GM12878 (cell line): ENCODE measurements around the gene TLX1. TPM values are rescaled to one million over a fixed set of nuclear protein-coding genes. Genes with fewer than 3 reads are reported as not detected.

ENCODE experiments used
- ATAC-seq: fragments of 200-7000 bp; cut with Tn5 transposase; 3 replicates; pipeline ENCODE4 v1.9.1; 2020; ENCODE audit warnings: mild to moderate bottlenecking, moderate library complexity
- BruUV-seq: library from RNA; stranded (reverse); fragments of 400-500 nt; replicated peaks from 2 replicates; lab custom pipeline; 2021; lab: Mats Ljungman, UMichigan
- CTCF ChIA-PET: fragments of 300-600 bp; sonication (Branson Sonifier 250); formaldehyde crosslinking; extraction: SDS; loops from one replicate; lab custom pipeline; 2021; ENCODE audit warnings: inconsistent platforms; lab: Yijun Ruan, JAX
- POLR2A ChIA-PET: fragments of 350-600 bp; formaldehyde crosslinking; extraction: SDS; loops from one replicate; lab custom pipeline; 2021; ENCODE audit warnings: inconsistent platforms; lab: Charles Lee
- RAD21 ChIA-PET: fragments of 300-600 bp; sonication (Branson Sonifier 250); formaldehyde crosslinking; loops from one replicate; lab custom pipeline; 2023; ENCODE audit warnings: antibody characterized with exemption; ENCODE audit not compliant: unreplicated experiment; lab: Charles Lee
- SMC1A ChIA-PET: fragments of 300-600 bp; sonication (Branson Sonifier 250); formaldehyde crosslinking; loops from one replicate; lab custom pipeline; 2023; ENCODE audit not compliant: unreplicated experiment, uncharacterized antibody; lab: Charles Lee
- DNase-seq: peaks from one replicate; pipeline ENCODE4 v3.0.0-alpha.2; 2011; ENCODE audit warnings: low read depth, low spot score
- FAIRE-seq: peaks from 3 replicates; lab custom pipeline; 2011; peaks lifted over from hg19 to GRCh38; lab: Jason Lieb, UNC
- H2AFZ ChIP-seq: 2 replicates; pipeline ENCODE4 v1.6.0; 2011; ENCODE audit warnings: low read depth, low read length, control low read depth; ENCODE audit not compliant: control insufficient read depth
- H3K27ac ChIP-seq: 2 replicates; pipeline ENCODE4 v1.5.1; 2011; ENCODE audit warnings: control low read depth; ENCODE audit not compliant: control insufficient read depth, insufficient read depth
- H3K27me3 ChIP-seq, 2 experiments: replicated peaks in 1 of 2; 2 replicates each; pipeline versions ENCODE4 v1.6.0 to v1.6.1; 2011; ENCODE audit warnings: low read length in 1 of 2; ENCODE audit not compliant: control insufficient read depth in 2 of 2, insufficient read depth in 2 of 2
- H3K36me3 ChIP-seq, 2 experiments: 2 replicates each; pipeline ENCODE4 v1.5.1; 2011; ENCODE audit warnings: low read length in 1 of 2; ENCODE audit not compliant: control insufficient read depth in 2 of 2, insufficient read depth in 2 of 2
- H3K4me1 ChIP-seq: 2 replicates; pipeline ENCODE4 v1.6.1; 2011; ENCODE audit warnings: mild to moderate bottlenecking, low read length, moderate library complexity, mixed read lengths; ENCODE audit not compliant: control insufficient read depth, insufficient read depth
- H3K4me2 ChIP-seq: 2 replicates; pipeline ENCODE4 v1.6.0; 2011; ENCODE audit warnings: control low read depth; ENCODE audit not compliant: control insufficient read depth, insufficient read depth
- H3K4me3 ChIP-seq: fragments of 200-600 bp; sonication (generic); 2 replicates; pipeline ENCODE4 v1.5.1; 2016
- H3K79me2 ChIP-seq: 2 replicates; pipeline ENCODE4 v1.6.0; 2011; ENCODE audit warnings: low read length; ENCODE audit not compliant: control insufficient read depth, insufficient read depth
- H3K9ac ChIP-seq: 2 replicates; pipeline ENCODE4 v1.8.0; 2011; ENCODE audit warnings: low read length, control low read depth, mixed read lengths; ENCODE audit not compliant: control insufficient read depth, insufficient read depth
- H3K9me3 ChIP-seq: replicated peaks from 3 replicates; pipeline ENCODE4 v1.5.1; 2011; ENCODE audit warnings: mild to moderate bottlenecking, low read length; ENCODE audit not compliant: control insufficient read depth, insufficient read depth
- H4K20me1 ChIP-seq: 2 replicates; pipeline ENCODE4 v1.6.0; 2011; ENCODE audit not compliant: control insufficient read depth, insufficient read depth
- BMI1 ChIP-seq: fragments of 450-650 bp; IDR thresholded peaks from 2 replicates; pipeline ENCODE4 v1.6.1; 2016; ENCODE audit warnings: mild to moderate bottlenecking, moderate library complexity, borderline replicate concordance
- CHD4 ChIP-seq: fragments of 200-600 bp; sonication (generic); IDR thresholded peaks from 2 replicates; pipeline ENCODE4 v1.6.1; 2016; ENCODE audit warnings: mild to moderate bottlenecking
- ELK1 ChIP-seq: IDR thresholded peaks from 2 replicates; pipeline ENCODE4 v1.6.1; 2012; ENCODE audit warnings: low read depth, low read length, improper control_type of control experiment
- GATAD2B ChIP-seq: fragments of 450-650 bp; conservative IDR thresholded peaks from 2 replicates; pipeline ENCODE4 v1.6.1; 2017; ENCODE audit warnings: low read depth, mild to moderate bottlenecking, moderate library complexity
- RELA ChIP-seq: fragments of 450-650 bp; IDR thresholded peaks from 2 replicates; pipeline ENCODE4 v1.8.0; 2014; ENCODE audit warnings: borderline replicate concordance; ENCODE audit not compliant: partially characterized antibody
- RUNX3 ChIP-seq: IDR thresholded peaks from 2 replicates; pipeline ENCODE4 v1.6.1; 2012; ENCODE audit warnings: low read length, inconsistent platforms
- TAF1 ChIP-seq: IDR thresholded peaks from 2 replicates; pipeline ENCODE4 v1.6.1; 2011; ENCODE audit warnings: mild to moderate bottlenecking, low read depth, low read length, borderline replicate concordance
- TBL1XR1 ChIP-seq: IDR thresholded peaks from 2 replicates; pipeline ENCODE4 v1.6.1; 2012; ENCODE audit warnings: low read depth, low read length, improper control_type of control experiment
- ZNF384 ChIP-seq: IDR thresholded peaks from 2 replicates; pipeline ENCODE4 v1.6.1; 2012; ENCODE audit warnings: low read depth, mild to moderate bottlenecking, low read length, improper control_type of control experiment, borderline replicate concordance
- ZNF622 ChIP-seq: fragments of 450-650 bp; IDR thresholded peaks from 2 replicates; pipeline ENCODE4 v1.6.1; 2017; ENCODE audit warnings: mild to moderate bottlenecking, inconsistent platforms
- WGBS: methylation state at CpG from one replicate; pipeline ENCODE4 v1.1.6; 2016; ENCODE audit warnings: low lambda C conversion rate; ENCODE audit not compliant: insufficient replicate concordance, insufficient coverage; ENCODE audit errors: missing lambda C conversion rate; 5-methylcytosine and 5-hydroxymethylcytosine counted together
- in situ Hi-C: fragments of 300-500 bp; cut with MboI; formaldehyde crosslinking; loops from 9 replicates; pipeline ENCODE4 v1.14.3; 2018; ENCODE audit warnings: mixed read lengths
- intact Hi-C: fragments of 100-400 bp; cut with micrococcal nuclease; formaldehyde crosslinking; loops from one replicate; pipeline ENCODE4 v1.14.2; 2022; ENCODE audit not compliant: unreplicated experiment
- polyA plus RNA-seq, 11 experiments: library from polyadenylated mRNA; depleted of rRNA in 4 of 11; unstranded in 6 of 11; stranded (reverse) in 5 of 11; fragments of >200 nt; fragmentation: Nextera tagmentation in 4 of 11; fragmentation: Illumina TruSeq in 1 of 11; extraction: Ambion mirVana in 4 of 11; extraction: Trizol in 1 of 11; gene quantifications; 1 replicate in 1 of 11; 2 replicates in 10 of 11; pipeline versions ENCODE4 v1.2.1 to v1.2.3, GENCODE V29; 2011 to 2016; ENCODE audit warnings: inconsistent platforms in 2 of 11, missing spikeins in 2 of 11, low read depth in 1 of 11
- total RNA-seq, 4 experiments: library from RNA; depleted of rRNA in 3 of 4; stranded (reverse); fragments of >200 nt in 3 of 4; fragmentation: Illumina TruSeq in 1 of 4; extraction: Trizol in 1 of 4; gene quantifications; 2 replicates each; pipeline versions ENCODE4 v1.2.1 to v1.2.3, GENCODE V29; 2013 to 2021

Gene TLX1
- total and polyA plus RNA-seq, 10 of the 15 experiments (the other 5 are each of a cell fraction or from before 2014, with no cell fraction given): not detected

GRCh38 chr10:101164020-101164419 lies 32.9 kb downstream of the TLX1 start:
- POLR2A ChIA-PET: no interaction called here
- ATAC-seq: no peak
- no peaks in the 10 kb centered on the region for H3K9me3 ChIP-seq
- BruUV-seq: no TSS peak
- peaks cover 1 to 2% of the 10 kb centered on the region in 2 experiments; a peak in 3 of 4 replicates for H3K27me3 ChIP-seq
- no peak overlapping the region for H3K4me2 ChIP-seq
- H3K9ac ChIP-seq: no peak overlapping the region
- in situ Hi-C loops: no loop called here
- intact Hi-C loops: loop anchor here (5.0 kb wide), 3 partner anchors 48 to 403 kb away; no protein-coding TSS in a partner anchor
- TF ChIP-seq ZNF384 (no peak), GATAD2B (no peak), RELA (no peak), ELK1 (no peak), CHD4 (no peak), TAF1 (no peak), RUNX3 (no peak), ZNF622 (no peak), TBL1XR1 (no peak), BMI1 (no peak)
- TF ChIP-seq, all 136 proteins: peak for 0
- Histone ChIP-seq H3K4me1 (no peaks in the 10 kb centered on the region), H3K4me3 (no peak overlapping the region), H2AFZ (no peak overlapping the region), H3K36me3 (no peaks in the 10 kb centered on the region), H3K27ac (no peak overlapping the region), H3K79me2 (no peaks in the 10 kb centered on the region), H4K20me1 (no peaks in the 10 kb centered on the region)
- FAIRE-seq: no peak
- ChIA-PET RAD21 (interaction anchor here (1.2 kb wide), 1 partner anchor 405 kb away, joined by 3 read pairs; no protein-coding TSS in a partner anchor), CTCF (interaction anchor here (0.9 to 2.1 kb wide), 8 partner anchors 9 to 303 kb away, joined by 3 to 7 read pairs (median 4); no protein-coding TSS in a partner anchor), SMC1A (interaction anchor here (1.1 kb wide), 1 partner anchor 124 kb away, joined by 3 read pairs; no protein-coding TSS in a partner anchor)
- WGBS: 16% methylated on average over 4 of the region's 4 CpGs
- DNase-seq: no peak
